Right ventricle myocardium inferior (tissue), 1 donor: ENCODE results near the gene C5orf58. TPM values are rescaled to one million over a fixed set of nuclear protein-coding genes. Genes with fewer than 3 reads are reported as not detected.
"Not testable (repeated sequence)": the region's sequence is repeated elsewhere in the genome, so short reads cannot be mapped to it uniquely, and the experiment has no call there.

ENCODE experiments used
- ATAC-seq: fragments of 200-7000 bp; cut with Tn5 transposase; one replicate; pipeline ENCODE4 v1.9.1; 2020; ENCODE audit warnings: mild to moderate bottlenecking, moderate library complexity
- DNase-seq: peaks from one replicate; pipeline ENCODE4 v3.0.0; 2021; ENCODE audit errors: missing footprints
- intact Hi-C: fragments of 100-400 bp; cut with DNase I; formaldehyde crosslinking; loops from one replicate; pipeline ENCODE4 v1.11.0; 2022
- total RNA-seq: library from RNA; stranded (reverse); fragmentation: NEBNext Ultra II Directional; extraction: Animal tissue kit (Norgen Biotek cat#: 25700); gene quantifications from one replicate; pipeline ENCODE4 v1.2.1, GENCODE V29; 2021
- donor health status: DM: no; HTN: yes; CAD: no; lungs with severe emphysema.

The C5orf58 gene
- total RNA-seq, 1 donor from 2014 or later: not detected

- intact Hi-C loops, ATAC-seq, DNase-seq: not testable (repeated sequence)
Observed at GRCh38 chr5:170248931-170249227, 16.1 kb downstream of the C5orf58 start.

GRCh38 chr5:170249355-170249754 lies 16.6 kb downstream of the C5orf58 start:
- no peak for DNase-seq
- no peak for ATAC-seq
- intact Hi-C loops: no loop called here

GRCh38 chr5:170250810-170251317 lies 18.1 kb downstream of the C5orf58 start:
- no peak for ATAC-seq
- DNase-seq: no peak
- intact Hi-C loops: no loop called here

GRCh38 chr5:170251462-170251861 lies 18.7 kb downstream of the C5orf58 start:
- no peak for ATAC-seq
- intact Hi-C loops: no loop called here
- DNase-seq: no peak

- intact Hi-C loops: no loop called here
Observed at GRCh38 chr5:170252109-170252508, 19.3 kb downstream of the C5orf58 start.

GRCh38 chr5:170252720-170253350 lies 20.1 kb downstream of the C5orf58 start:
- DNase-seq (no peak), ATAC-seq (no peak)
- intact Hi-C loops: no loop called here

More at GRCh38 chr5:170252109-170252508, 19.3 kb downstream of the C5orf58 start:
- DNase-seq (no peak), ATAC-seq (no peak)

GRCh38 chr5:170254056-170254455 lies 21.3 kb downstream of the C5orf58 start:
- DNase-seq: no peak
- no peak for ATAC-seq
- intact Hi-C loops: no loop called here

- ATAC-seq: no peak
- no peak for DNase-seq
- intact Hi-C loops: no loop called here
Observed at GRCh38 chr5:170256571-170256970, 23.8 kb downstream of the C5orf58 start.

- no peak for DNase-seq
- intact Hi-C loops: no loop called here
- ATAC-seq: no peak
Observed at GRCh38 chr5:170257370-170257769, 24.6 kb downstream of the C5orf58 start.

- DNase-seq (no peak), ATAC-seq (no peak)
- intact Hi-C loops: no loop called here
Observed at GRCh38 chr5:170261528-170262043, 28.8 kb downstream of the C5orf58 start.

- intact Hi-C loops: no loop called here
- ATAC-seq (no peak), DNase-seq (no peak)
Observed at GRCh38 chr5:170262061-170263045, 29.6 kb downstream of the C5orf58 start.

- intact Hi-C loops: no loop called here
- no peak for DNase-seq
- ATAC-seq: no peak
Observed at GRCh38 chr5:170263906-170264305, 31.1 kb downstream of the C5orf58 start.

- intact Hi-C loops: loop anchor here (5.0 kb wide), 2 partner anchors 72 to 137 kb away; no protein-coding TSS in a partner anchor
- DNase-seq (peak; percentile 66), ATAC-seq (peak; percentile 85)
Observed at GRCh38 chr5:170265522-170265921, 32.7 kb downstream of the C5orf58 start.

- ATAC-seq (peak; percentile 11), DNase-seq (no peak)
- intact Hi-C loops: loop anchor here (2.0 to 5.0 kb wide), 3 partner anchors 42 to 136 kb away; no protein-coding TSS in a partner anchor
Observed at GRCh38 chr5:170266570-170267381, 34.0 kb downstream of the C5orf58 start.

GRCh38 chr5:170267431-170268152 lies 34.8 kb downstream of the C5orf58 start:
- intact Hi-C loops: loop anchor here (1.0 to 5.0 kb wide), 4 partner anchors 43 to 154 kb away; no protein-coding TSS in a partner anchor
- DNase-seq (peak; percentile 86), ATAC-seq (peak; percentile 63)

- ATAC-seq (no peak), DNase-seq (no peak)
- intact Hi-C loops: loop anchor here (1.0 to 5.0 kb wide), 3 partner anchors 69 to 153 kb away; no protein-coding TSS in a partner anchor
Observed at GRCh38 chr5:170268153-170268689, 35.4 kb downstream of the C5orf58 start.

GRCh38 chr5:170268884-170269283 lies 36.1 kb downstream of the C5orf58 start:
- ATAC-seq: peak; percentile 35
- no peak for DNase-seq
- intact Hi-C loops: loop anchor here (1.0 to 5.0 kb wide), 3 partner anchors 68 to 152 kb away; no protein-coding TSS in a partner anchor
